Right forelimb (tissue), 1 donor: Measurements from ENCODE around the gene TMEM179B.
"Not testable (repeated sequence)": the region's sequence is repeated elsewhere in the genome, so short reads cannot be mapped to it uniquely, and the experiment has no call there.

Experiments
- DNase-seq: peaks from one replicate; pipeline ENCODE4 v3.0.0-alpha.2; 2018

Gene TMEM179B

GRCh38 chr11:62791501-62792201 lies 4.4 kb downstream of the TMEM179B start, which contains the start of gene TMEM223:
TSS of gene TMEM223 (minus strand) at chr11:62792006. CDS start at chr11:62791994, 12 bp downstream.
- DNase-seq, result peak; percentile 93

GRCh38 chr11:62792202-62792575 lies 5.0 kb downstream of the TMEM179B start:
- no peak for DNase-seq

DNA sequence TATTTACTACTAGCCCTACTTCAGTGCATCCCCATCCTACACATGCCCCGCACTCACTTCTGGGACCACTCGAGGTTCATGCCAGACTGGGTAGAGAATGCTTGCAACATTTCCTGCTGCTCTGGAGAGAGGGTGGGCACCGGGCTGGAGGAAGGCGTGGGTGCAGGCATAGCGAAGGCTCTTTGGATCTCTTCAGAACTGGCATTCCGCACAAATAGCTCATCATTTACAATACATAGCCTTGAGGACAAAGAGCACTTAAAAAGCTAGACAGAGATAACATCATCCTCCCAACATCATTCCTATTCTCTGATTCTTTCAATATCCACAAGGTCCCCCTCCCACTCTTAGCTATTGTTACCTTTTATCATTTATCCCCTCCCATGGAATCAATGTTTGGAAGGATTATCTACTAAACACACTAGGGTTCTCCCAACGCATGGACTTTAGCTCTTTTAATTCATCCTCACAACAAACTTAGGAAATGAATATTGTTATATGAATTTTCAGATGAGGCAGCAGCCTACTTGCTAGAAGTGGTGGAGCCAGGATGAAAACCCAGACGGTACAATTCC lies 7.1 kb downstream of the TMEM179B start:
- no peak for DNase-seq

GRCh38 chr11:62796281-62796680 lies 9.1 kb downstream of the TMEM179B start:
- DNase-seq, result no peak

- no peak for DNase-seq
Observed at GRCh38 chr11:62799486-62799885, 12.3 kb downstream of the TMEM179B start.

DNA sequence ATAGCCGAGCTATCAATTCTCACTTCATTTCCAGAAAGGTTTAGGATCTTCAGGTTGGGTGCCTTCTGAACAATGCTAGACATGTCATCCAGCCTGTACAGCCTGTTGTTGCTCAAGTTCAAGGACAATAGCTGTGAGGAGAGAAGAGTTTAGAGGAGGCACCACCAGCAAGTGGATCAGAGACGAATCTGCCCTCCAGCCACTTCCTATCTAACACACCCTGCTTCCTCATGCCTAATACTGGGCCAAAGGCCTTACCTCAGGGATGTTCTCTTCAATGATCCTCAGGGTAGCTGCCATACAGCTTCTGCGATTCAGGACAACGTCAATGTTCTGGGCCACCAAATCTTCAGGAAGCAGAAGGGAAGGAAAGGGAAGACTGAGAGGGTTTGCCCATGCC lies 13.9 kb downstream of the TMEM179B start:
- DNase-seq, result no peak

DNA sequence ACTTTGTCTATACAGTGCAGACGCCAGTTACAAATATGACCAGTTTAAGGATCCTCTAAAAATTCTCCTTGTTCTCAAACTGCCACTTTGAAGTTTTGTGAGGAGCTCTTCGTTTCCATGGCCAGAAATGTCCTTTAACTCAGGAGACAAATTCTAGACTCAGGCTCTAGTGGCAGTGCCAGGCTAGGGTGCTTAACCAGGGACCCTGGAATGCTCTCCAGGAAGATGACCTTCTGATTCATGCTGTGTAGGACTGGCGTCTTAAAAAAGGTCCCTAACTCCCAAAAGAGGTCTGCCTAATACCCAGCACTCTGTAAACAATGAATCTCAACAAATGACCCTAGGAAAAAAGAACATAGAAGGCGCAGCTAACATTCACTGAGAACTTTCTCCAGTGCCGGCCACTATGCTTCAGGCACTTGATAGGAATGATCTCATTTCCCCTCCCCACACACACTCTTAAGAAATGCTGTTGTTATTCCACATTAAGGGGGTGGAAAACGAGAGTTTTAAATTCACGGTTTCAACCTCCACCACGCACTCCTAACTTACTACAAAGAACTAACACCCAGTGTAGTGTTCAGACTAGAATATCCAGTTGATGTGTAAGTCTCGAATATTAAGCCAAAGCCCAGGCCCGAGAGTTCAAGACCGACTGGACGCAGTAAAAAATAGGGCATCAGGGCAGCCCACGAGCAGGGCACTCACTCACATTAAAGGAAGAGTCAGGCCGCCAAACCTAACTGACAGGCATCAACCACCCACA lies 17.3 kb downstream of the TMEM179B start:
- no peak for DNase-seq

DNA sequence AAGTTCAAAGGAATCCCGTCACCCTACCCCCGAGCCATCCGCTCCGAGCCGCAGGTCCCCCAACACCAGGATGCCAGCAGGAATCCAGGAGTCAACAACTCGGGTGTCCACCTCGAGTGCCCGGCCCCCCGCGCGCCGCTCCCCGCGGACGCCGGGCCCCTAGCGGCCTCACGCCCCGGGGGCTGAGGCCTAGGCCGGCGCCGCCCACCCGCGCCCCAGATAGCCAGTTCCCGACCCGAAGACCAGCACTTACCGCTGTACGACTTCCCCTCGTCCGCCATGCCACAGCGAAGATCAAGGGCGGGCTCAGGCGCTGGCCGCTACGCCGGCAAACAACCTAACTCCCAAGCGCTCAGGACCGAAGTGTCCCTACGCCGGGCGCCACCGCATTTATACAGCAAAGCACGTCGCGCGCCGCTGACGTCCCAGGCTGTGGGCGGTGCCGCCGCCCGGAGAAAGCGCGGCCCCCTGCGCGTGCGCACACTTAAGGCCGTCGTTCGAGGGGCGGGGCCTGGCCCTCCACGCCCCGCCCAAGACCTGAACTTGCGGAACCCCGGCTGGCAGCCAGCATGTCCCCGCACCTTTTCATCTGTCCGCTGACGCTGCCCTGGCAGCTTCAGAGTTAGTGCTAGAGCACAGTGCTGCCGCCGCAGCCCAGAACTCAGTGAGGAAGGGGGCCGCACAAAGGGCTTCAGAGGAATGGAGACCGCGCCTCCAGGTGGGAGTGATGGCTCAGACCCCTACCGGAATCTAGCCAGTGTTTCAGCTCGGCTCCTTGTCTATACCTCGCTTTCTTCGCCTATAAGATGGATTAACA lies 18.1 kb downstream of the TMEM179B start, which contains the start of gene NXF1:
Gene NXF1, minus strand, starts transcription at position 365 of the 817 bp plus-strand sequence. Its CDS starts 84 bp downstream, at position 281.
- peak; percentile 98 for DNase-seq

GRCh38 chr11:62805961-62806441 lies 18.8 kb downstream of the TMEM179B start:
- no peak for DNase-seq

- no peak for DNase-seq
Observed at GRCh38 chr11:62806611-62807121, 19.5 kb downstream of the TMEM179B start.

GRCh38 chr11:62810748-62811147 lies 23.5 kb downstream of the TMEM179B start:
- DNase-seq, result no peak

DNA sequence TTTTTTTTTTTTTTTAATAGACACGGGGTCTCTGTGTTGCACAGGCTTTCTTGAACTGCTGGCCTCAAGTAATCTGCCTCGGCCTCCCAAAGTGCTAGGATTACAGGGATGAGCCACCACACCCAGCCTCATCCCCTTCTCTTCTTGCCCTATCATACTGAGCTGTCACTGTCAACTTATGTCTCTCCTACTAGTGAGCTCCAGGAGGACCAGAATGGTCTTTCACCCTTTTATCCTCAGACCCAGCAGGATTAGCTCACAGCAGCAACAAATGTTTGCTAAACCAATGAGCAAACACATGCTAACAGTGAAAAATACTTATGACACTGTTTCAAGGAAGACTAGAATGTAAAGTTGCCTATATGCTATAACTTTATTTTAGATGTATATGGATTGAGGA lies 24.5 kb downstream of the TMEM179B start:
- DNase-seq, result no peak

- DNase-seq, result no peak
Observed at GRCh38 chr11:62816557-62816956, 29.4 kb downstream of the TMEM179B start.

- no peak for DNase-seq
Observed at GRCh38 chr11:62817129-62817528, 29.9 kb downstream of the TMEM179B start.

DNA sequence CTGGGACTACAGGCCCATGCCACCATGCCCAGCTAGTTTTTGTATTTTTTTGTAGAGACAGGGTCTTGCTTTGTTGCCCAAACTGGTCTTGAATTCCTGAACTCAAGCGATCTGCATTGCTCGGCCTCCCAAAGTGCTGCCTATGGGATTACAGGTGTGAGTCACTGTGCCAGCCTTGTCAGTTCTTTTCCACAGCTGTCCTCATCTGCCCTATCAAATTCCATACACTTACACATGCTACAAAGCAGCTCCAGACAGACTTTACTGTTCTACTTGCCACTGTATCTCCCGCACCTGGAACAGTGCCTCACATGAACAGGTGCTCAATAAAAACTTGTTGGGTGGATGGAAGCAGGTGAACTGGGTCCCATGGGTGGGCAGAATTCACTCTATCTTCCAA lies 36.5 kb downstream of the TMEM179B start:
- no peak for DNase-seq

GRCh38 chr11:62828130-62828529 lies 40.9 kb downstream of the TMEM179B start:
- DNase-seq, result not testable (repeated sequence)

DNA sequence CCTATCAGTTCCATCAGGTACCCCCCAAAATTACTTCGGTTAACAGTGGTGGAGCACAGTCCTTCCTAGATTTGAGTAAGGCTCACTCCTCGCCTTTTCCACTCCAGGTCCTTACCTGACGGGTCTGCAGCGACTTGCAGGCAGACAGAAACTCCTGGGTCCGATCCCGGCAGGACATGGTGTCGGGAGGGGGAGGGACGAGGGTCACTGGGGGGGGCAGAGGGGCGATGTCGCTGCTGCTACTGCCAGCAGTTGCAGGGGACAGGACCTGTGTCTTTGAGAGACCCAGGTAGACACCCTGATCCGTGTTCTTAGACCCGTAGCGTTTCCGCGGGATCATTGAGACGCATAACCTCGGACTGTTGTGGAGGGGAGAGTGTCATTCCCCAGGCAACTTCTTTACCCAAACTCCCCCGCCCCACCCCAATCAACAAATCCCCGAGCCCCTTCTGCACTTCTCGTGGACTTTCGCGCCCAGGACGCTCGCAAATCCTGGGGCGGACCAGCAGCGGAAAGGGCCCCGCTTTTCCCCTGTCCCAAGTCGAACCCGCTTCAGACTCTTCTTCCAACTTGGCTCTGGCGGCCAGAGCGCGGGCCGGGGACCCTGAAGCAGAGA lies 43.8 kb downstream of the TMEM179B start:
- no peak for DNase-seq

DNA sequence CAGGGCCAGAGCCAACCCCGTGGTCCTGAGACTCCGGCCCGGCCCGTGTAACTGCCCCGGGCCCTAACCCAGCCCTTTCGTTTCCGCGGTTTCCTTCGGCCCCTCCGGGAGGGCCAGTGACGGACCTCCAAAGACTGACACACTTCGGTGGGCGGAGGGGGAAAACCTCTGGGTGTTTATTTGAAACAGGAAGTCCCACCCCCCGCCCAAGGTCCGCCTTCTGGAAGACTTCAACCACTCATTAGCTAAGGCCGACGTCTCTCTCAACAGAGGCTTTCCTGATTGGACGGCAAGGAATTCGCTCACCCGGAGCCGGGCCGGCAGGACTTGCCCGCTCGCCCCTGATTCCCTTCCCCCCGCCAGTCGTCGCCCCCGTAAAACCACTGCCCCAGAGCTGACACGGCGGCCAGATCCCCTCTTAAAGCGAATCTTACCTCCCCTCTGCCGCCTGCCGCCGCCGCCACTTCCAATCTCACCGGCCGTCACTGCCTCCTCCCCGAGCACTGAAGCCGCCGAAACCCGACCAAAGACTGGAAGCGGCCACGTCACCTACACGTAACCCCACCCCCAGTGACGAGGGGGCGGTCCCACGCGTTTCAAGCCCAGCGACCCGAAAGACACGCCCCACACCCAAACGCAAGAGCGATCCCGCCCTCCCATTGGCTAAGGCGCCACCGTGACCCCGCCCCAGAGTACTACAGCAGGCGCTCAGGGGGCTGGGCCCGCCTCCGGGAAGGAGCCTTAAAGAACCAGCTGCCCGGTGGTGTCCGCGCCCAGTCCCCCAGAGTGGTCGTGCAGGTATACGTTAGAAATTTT lies 44.5 kb downstream of the TMEM179B start, which contains the start of gene STX5:
Gene STX5, minus strand, starts transcription at position 532 of the 816 bp plus-strand sequence. CDS start 808 bp downstream, outside the sequence.
- peak; percentile 100 for DNase-seq

DNA sequence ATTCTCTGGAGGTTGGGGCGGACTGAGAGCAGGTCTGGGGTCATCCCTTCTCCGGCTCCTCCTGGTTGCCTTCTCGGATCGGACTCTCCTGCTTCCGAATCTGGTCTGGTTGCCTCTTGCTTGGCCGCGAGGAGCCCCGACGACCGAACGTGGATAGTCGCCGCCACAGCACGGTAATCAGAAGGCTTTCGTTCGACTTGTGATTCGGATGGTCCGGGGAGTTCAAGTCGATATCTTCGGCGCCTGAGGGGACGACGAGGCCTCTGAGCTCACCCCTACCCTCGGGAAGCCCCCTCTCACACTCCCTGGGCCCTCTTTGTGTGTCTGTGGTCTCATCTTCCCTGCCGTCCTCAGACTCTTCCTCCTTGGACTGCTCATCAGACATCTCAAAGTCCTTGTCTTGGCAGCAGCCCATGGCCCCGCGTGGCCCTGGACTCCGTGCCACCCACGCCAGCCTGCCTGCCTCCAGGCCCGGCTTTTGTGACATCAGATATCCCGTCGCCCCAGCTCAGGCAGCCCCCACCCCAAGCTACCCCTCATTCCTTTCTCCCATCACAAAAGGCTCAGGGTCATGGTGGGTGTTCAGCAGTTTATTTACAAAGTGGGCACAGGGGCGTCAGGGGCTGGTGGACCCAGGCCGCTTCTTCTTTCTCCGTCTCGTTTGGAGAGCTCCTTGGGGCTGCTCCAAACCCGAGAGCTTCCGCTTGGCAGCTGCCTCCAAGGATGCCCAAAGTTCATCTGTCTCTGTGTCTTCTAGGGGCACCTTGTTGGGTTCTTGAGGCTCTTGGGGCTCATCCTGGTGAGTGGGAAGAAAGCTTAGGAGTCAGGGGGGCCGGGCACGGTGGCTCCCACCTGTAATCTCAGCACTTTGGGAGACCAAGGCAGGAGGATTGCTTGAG lies 45.4 kb downstream of the TMEM179B start, which contains the start of gene TEX54:
Gene TEX54, minus strand, starts transcription at position 506 of the 899 bp plus-strand sequence.
- no peak for DNase-seq

DNA sequence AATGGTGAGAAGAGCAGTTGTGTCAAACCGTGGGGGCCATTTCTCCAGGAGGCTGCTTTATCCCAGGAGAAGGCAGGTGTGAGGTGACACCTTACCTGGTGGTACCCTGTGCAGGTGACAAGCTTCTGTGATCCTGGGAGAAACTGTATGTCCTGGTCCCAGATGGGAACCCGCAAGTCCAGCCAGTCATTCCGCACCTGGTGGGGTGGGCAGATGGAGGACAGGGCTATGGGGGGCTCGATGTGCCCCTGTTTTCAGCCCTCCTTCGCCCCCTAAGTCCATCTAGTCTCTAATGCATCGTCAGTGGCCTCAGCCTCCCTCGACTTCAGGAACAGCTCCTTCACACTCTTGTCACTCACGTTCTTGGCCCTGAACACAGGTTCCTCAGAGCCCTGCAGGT lies 48.1 kb downstream of the TMEM179B start:
- no peak for DNase-seq
